Stimulated activated CD8-positive, alpha-beta memory T cell treated with anti-CD3 and anti-CD28 coated beads, Interleukin-4, amount 100 ng/mL, for 48 hours (primary cell): ENCODE results near the gene PLEKHA1.

Experiments
- DNase-seq: peaks from one replicate; pipeline ENCODE4 v3.0.0-alpha.2; 2020

The PLEKHA1 gene

DNA sequence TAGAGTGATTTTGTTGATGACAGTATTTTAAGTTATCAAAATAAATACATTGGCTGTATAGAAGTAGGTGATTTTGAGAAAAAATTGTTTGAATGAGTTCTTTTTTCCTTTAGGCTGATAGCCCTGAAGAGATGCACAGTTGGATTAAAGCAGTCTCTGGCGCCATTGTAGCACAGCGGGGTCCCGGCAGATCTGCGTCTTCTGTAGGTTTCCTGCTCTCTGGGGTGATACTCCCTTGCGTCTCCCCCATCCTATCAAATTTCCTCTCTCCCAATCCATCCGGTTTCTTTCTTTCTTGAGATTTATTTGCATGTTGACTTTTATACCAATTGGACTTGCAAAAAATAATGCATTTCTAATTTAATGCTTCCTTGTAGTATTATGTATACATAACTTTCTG, 52.3 kb downstream of the PLEKHA1 start:
- DNase-seq: no peak

DNA sequence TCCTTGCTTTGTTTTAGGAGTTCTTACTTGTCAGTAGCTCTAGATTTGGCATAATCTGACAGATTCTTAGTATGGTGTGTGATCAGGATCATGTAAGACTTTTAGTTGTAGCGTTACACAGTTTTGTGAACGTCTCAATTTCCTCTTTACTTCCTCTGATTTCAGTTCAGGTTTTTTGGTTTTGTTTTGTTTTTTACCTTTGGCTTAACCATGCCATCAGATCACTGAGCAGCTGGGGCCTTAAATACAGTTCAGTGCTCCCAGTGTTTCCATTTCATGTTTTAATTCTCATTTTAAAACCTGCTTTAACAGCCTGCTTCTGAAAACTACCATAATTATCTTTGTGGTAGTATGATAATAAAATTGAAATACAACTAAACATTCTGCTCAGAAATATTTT, 52.8 kb downstream of the PLEKHA1 start:
- no peak for DNase-seq

DNA sequence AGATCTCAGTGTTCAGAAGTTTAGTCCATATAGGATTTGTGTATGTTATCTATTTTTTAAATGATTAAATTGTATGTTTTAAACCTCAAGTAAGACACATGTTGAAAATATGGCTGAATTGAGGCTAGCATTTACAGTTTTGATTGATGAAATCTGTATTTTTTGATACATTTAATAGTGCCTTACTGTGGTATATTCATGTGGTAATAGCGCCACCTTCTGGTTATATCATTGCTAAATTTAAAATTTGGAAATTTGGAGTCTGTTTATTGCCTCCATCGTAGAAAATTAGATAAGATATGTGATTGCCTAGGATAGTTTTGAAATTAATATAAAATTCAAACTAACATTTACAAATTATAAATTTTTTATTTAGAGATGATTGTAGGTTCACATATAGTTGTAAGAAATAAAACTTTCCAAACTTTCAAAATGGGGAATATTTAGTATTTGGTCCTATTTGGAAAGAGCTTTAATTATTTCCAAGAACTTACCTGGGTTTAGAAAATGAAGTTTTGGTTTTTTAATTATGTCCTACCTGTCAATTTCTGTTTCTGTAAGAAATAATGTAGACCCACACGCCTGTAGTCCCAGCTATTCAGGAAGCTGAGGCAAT, 60.8 kb downstream of the PLEKHA1 start:
- no peak for DNase-seq

DNA sequence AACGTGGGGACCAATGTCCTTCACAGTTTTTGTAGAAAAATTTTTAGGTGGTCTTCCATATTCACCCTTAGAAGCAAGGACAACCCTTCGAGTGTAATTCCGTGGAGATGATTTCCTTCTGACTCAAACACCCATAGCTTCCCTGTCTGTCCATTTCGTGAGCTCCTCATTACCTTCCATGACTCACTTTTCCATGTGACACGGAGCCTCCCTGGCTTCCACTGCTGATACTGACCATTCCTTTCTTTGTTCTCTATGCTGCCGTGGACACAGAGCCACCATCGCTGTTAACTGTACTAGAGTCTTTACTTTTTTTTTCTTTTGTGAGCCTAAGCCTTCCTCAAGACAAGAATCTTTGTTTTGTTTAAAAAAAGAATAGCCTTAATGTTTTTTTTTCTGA, 67.5 kb downstream of the PLEKHA1 start:
- no peak for DNase-seq

DNA sequence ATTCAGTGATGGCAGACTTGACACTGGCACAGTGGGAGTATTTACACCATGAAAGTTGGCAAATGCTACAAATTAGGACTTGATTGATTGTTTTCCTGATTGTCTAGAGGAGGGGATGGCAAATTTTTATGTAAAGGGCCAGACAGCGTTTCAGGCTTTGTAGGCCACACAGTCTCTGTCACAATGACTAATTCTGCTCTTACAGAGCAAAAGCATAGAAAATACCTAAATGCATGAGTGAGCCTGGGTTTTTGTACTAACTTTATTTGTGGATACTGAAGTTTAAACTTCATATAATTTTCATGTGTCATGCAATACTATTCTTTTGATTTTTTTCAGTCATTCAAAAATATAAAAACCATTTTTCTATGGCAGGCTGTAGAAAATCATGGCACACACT, 71.0 kb downstream of the PLEKHA1 start:
- DNase-seq: no peak

DNA sequence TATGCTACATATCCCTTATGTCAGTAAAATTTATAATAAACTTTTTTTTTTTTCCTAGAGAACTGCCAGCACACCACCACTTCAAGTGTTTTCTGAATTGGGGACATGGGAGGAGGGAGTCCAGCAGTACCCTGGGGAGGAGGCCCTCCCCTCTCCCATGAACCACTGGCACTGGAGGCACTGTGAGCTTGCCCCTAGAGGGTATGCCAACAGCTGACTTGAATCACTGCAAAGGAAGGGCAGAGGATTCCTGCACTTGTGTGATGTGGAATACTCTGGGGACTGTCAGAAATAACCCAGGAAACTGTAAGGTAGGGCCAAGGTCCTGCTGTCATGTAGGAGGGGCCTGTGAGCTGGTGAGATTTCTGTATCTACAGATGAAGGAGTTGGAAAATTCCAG, 71.4 kb downstream of the PLEKHA1 start:
- no peak for DNase-seq

DNA sequence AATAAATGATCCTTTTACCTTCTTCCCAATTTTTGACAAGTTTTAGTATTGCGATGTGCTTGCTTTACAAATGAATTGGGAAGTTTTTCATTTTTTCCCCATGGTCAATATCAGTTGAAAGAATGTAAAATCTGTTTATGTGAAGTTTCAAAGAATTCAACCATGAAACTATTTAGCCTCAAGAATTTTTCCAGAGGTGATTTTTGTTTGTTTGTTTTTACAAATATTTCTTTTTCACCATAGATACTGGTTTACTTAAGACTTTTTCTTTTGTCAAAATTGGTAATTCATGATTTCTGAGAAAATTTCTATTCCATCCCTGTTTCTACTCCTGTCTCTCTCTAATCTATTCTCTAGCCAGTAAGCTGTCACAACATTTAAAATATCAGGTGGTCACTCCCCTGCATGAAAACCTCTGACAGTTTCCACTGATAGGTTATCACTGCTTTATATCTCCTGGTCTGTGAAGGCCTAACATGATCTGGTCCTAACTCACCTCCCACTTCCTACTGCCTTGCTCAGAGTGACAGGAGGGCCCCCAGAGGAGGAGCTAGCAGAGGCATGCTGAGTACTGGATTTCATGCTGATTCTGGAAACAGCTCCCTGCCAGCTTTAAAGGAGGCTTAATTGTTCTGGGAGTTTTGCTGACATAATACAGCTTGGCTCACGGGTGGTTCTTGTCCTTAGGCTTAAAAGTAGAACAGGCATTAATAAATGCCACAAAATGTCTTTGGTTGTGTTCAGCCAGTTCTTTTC, 72.3 kb downstream of the PLEKHA1 start:
- no peak for DNase-seq

DNA sequence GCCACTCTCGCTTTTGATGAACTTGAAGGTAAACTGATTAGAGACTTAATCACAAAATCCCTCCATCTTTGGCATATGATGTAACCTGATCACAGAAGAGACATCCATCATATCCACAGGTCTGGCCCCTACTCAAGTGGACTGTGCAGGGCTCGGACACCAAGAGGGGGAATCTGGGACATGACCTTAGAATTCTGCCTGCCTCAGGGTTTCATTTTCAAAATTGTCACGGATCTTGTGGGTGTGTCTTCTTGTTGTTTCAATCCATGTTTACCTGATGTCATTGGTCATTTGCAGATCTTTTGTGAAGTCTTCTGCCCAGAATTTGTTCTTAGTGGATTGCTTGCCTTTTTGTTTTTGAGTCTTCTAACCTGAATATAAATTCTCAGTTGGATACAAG, 74.1 kb downstream of the PLEKHA1 start:
- DNase-seq: no peak

DNA sequence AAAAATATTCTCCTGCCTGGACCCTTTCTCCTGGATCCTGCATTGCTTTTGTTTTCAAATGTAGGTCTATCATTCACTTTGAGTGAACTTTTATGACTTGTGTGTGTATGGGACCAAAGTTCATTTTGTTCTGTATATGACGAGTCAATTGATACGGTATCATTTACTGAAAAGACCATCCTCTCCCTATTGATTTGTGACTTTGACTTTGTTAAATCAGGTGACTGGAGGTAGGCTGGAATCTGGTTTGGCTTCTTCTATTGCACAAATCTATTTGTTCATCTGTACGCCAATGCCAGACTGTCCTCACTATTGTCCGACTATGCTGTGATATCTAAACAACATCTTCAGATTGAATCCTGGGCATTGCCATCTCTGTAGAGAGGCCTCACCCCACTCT, 74.6 kb downstream of the PLEKHA1 start:
- DNase-seq: no peak

DNA sequence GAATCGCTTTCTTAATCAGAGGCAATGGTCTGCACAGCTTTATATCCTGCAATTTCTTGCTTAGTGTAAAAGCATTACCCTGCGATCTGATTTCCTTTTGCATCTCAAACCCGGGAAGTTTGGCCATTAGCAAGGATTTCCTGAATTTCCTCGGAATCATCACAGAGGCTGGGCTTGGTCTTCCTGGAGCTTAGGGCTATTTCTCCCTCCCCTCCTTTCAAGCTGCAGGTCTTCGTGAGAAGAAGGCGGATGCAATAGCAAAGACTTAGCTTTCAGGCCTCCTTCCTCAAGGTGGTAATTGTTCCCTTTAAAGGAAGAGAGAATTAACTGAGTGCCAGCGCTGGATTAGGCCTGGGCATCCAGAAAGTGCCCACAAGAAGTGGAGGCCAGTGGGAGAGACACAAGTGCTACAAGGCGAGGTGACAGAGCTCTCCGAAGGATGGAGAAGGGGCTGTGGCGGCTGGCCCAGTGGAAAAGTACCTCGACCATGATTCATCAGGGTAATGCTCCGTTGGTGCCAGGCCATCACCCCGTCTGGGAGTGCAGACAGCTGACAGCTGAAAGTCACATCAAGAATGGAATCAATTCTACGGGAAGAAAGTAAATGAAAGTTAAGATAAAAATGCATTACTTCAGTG, 76.0 kb downstream of the PLEKHA1 start:
- no peak for DNase-seq

DNA sequence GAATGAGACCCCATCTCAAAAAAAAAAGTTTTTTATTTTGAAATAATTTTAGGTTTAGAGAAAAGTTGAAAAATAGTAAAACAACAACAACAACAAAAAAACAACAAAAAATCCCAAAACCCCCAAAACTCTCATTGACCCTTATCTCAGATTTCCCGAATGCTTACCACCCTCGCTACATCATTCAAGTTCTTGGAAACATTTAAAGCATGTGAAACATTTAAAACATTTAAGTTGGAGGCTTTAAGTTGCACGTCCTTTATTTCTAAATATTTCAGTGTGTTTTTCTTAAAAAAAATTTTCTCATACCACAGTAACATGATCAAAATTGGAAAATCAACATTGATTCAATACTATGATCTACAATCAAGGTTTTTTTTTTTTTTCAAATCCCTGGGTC, 79.6 kb downstream of the PLEKHA1 start:
- no peak for DNase-seq

DNA sequence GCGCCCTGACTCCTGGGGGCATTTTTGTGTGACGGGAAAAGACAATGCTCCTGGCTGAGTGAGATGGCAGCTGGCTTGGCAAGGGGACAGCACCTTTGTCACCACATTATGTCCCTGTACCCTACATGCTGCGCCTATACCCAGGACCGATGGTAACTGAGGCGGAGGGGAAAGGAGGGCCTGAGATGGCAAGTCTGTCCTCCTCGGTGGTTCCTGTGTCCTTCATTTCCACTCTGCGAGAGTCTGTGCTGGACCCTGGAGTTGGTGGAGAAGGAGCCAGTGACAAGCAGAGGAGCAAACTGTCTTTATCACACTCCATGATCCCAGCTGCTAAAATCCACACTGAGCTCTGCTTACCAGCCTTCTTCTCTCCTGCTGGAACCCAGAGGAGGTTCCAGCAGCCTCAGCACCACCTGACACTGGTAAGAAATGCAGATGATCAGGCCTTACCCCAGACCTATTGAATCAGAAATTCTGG, 80.1 kb downstream of the PLEKHA1 start, which contains the start of gene ARMS2:
ARMS2 (plus strand) TSS at position 51 of the 478 bp plus-strand sequence; CDS start at position 126, 75 bp downstream.
- DNase-seq: no peak

DNA sequence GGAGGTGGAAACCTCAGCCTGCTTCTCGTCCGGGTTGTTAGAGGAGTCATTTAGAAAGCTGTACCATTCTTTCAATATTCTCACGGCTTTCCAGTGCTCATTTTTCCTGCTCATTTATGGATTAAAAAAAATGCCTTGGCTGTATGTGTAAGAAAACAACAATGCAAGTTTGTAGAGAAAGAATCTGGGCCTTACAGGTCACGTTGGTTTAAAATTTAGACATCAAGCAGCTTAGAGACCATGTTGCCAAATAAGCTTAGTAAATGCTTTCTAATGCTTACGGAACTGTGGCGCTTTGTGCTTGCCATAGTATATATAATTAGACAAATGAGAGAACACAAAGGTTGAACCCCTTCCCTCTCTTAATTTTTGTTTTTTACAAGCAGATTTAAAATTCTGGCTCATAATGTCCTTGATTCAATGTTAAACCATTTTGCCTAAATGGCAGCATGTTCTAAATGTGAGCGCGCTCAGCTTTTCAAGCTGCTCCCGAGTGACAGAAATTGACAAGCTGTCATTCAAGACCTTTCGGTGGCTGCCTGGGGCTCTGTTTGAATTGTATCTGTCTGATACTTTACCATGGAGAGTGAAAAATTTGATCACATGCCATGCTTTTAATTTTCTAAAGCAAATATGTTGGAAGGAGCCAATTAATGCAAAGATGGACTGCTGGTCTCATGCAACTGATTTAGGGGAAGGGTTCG, 81.0 kb downstream of the PLEKHA1 start:
- no peak for DNase-seq

DNA sequence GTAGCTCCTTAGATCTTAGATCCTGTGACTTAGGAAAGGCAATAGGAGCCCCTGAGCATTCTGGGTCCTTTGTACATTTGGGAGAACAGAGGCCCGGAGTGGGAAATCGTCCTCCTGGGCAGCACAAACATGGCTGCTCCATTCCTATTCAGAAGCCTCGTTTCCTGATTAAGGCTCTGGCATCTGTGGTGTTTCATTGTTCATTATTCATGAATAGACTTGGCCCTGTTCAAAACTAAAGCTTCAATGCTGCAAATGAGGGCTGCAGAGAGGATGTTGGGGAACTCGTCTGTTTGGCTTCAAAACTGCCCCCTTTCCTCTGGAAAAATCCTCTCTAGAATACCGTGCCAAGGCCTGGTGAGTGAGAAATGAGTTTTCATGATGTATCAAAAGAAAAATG, 83.4 kb downstream of the PLEKHA1 start:
- DNase-seq: no peak

DNA sequence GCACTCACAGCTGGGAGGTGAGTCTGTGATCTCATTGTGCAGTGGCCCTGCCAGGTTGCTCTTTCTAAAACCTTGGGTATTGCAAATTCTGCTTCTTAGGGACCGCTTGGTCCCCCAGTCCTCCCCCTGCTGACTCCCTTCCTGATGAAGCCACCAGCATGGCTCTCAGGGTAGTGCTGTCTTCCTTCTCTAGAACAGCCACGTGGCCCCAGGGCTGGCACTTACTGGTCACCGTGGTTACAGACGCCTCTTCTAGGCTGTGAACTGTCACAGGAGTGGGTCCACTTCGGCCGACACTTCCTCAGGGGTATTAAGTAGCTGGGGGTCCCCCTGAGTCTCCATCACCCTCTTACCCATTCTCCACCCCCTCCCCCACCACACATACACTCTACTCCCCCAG, 84.2 kb downstream of the PLEKHA1 start:
- no peak for DNase-seq

DNA sequence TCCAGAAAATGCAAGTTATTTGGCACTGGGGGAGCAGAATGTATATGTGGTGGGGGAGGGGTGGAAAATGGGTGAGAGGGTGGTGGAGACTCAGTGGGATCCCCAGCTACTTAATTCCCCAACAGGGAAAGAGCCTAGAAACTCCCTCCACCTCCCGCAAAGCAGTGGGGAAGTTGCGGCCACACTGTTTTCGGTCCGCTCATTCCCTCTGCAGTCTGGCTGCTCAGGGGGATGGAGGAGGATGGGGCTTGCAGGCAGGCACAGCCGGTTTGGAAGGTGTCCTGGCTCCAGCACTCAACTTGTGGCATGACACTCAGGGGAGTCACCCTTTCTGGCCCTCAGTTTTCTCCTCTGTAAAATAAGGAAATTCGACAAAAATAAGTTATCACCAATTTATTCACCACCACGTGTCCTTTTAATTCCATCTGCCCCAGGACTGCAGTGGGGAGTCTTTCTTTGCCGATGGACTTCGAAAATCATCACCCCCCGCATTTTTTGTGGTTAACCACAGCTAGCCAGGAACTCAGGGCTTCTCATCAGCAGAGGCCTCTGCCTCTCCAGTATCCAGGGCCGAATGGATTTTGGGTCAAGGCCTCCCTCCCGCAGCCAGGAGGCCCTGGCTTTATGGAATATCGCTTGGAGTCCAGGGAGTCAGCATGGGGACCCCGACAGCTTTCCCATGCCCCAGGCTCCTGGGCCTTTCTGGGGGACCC, 85.2 kb downstream of the PLEKHA1 start:
- no peak for DNase-seq

DNA sequence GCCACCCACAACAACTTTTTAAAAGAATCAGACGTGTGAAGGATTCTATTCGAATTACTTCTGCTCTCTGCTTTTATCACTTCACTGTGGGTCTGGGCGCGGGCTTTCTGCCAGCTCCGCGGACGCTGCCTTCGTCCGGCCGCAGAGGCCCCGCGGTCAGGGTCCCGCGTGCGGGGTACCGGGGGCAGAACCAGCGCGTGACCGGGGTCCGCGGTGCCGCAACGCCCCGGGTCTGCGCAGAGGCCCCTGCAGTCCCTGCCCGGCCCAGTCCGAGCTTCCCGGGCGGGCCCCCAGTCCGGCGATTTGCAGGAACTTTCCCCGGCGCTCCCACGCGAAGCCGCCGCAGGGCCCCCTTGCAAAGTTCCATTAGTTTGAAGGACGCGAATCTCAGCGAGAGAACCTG, 86.4 kb downstream of the PLEKHA1 start:
- DNase-seq: no peak

DNA sequence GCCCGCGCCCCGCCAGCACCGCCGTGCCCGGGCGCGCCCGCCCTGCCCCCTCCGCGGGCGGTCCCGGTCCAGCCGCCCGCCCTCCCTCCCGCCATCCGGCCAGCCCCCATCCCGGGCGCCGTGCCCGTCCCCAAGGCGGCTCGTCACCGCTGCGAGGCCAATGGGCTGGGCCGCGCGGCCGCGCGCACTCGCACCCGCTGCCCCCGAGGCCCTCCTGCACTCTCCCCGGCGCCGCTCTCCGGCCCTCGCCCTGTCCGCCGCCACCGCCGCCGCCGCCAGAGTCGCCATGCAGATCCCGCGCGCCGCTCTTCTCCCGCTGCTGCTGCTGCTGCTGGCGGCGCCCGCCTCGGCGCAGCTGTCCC, 86.8 kb downstream of the PLEKHA1 start, which contains the start of gene HTRA1:
HTRA1 (plus strand) TSS at position 187 of the 362 bp plus-strand sequence; CDS start at position 287, 100 bp downstream.
- no peak for DNase-seq

DNA sequence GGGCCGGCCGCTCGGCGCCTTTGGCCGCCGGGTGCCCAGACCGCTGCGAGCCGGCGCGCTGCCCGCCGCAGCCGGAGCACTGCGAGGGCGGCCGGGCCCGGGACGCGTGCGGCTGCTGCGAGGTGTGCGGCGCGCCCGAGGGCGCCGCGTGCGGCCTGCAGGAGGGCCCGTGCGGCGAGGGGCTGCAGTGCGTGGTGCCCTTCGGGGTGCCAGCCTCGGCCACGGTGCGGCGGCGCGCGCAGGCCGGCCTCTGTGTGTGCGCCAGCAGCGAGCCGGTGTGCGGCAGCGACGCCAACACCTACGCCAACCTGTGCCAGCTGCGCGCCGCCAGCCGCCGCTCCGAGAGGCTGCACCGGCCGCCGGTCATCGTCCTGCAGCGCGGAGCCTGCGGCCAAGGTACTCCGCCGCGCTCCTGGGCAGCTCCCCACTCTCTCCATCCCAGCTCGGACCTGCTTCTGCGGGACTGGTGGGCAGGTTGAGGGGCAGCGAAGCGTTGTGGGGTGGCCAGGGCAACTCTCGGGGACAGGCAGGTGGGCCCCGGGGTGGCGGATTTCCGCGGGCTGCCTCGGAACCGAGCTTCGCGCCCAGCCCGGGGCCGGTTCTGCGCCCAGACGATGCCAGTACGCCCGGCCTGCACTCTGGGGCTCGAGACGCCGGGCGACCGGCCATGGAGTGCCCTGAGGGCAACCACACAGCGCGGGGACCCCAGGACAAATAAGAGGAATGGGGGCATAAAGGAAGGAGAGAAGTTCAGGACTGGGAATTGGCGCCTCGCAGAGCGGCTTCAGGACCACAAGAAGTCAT, 87.4 kb downstream of the PLEKHA1 start:
- no peak for DNase-seq

DNA sequence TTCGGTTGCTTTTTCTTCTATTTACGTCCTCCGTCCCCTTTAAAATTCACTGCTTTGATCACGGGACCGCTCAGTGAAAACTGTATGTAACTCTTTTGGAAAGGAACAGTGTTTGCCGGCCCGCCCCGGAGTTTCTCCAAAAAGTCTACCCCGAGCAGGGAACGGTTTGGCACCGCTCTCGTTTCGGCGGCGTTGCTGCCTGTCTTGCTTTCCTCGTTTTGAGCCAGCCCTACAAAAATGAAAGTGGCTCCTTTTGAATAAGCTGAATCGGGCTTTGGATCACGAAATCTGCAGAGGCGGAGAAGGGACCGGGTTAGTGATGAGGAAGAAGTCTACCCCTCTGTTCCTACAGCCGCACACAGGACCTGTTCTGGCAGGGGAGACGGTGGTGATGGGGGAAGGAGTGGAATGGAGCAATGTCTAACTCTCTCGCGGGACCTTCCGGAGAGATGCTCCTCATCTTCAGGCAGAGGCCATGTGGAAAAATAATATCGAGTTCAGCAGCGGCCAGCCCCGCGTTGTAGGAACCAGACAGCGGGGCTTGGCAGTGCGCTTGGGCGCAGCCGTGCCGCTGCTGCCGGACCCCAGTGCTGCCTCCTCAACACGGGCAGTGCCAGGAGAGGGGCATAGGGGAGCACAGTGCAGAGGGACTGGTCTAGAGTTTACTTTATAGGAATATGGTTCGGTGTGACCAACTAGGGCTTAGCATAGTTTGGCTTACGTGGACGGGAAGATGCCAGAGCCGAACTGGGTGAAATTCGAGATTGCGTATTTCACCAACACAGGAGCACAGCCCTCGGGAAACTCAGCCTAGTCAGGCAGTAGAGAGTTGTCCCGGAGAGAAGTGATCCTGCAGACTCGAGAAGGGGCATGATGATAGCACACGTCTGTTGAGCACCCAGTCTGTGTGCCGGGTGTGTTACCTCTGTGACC, 88.3 kb downstream of the PLEKHA1 start:
- DNase-seq: peak; percentile 39
